ENCODE measurements around the gene COX7A2L. TPM values are rescaled to one million over a fixed set of nuclear protein-coding genes. Genes with fewer than 3 reads are reported as not detected.
"Not testable (repeated sequence)": the region's sequence is repeated elsewhere in the genome, so short reads cannot be mapped to it uniquely, and the experiment has no call there.

The COX7A2L gene
- total and polyA plus RNA-seq, 2 donors (not counting 1 experiment from before 2014, with no cell fraction given) = 39.4 to 66.7 TPM

DNA sequence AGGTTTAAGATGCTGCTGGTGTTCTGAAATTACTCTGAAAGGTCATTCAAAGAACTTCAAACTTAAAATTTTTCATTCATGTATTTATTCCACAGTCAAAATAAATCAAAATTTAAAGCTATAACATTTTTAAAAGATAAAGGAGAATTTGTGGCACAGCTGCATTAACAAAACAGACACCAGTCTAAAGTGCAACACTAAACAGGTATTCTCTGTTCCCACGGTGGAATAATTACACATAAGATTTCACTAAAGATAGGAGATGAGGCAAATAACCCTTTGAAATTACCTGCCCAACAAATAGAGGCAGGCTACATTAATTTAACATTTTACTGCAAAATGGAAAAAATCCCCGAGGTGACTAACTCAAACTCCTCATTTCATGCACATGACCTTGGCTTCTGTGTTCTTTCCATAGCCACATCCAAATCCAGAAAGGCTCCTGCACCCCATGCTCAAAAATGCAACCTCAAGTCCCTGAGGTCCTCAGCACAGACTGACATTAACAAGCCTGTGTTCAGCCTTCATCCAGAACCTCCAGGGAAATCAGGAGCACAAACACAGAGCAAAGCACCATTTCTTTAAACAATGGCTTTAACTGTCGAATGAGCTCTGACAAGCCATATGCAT, 10.5 kb downstream of the COX7A2L start:
- Mint-ChIP-seq H3K4me3 (no peak overlapping the region), H3K27me3 (no peaks in the 10 kb centered on the region), H3K4me1 (peaks cover 8% of the 10 kb centered on the region), H3K9me3 (ENCODE audit: insufficient read depth) (no peaks in the 10 kb centered on the region), H3K27ac (no peak overlapping the region)
- Histone ChIP-seq H3K27me3 (replicated peaks in 1 of 4; ENCODE audit: control extremely low read depth in 1 of 4, control insufficient read depth in 3 of 4, insufficient read depth in 4 of 4, low read length in 3 of 4) (no peaks in the 10 kb centered on the region), H4K20me1 (ENCODE audit: control insufficient read depth, insufficient read depth, low read length, poor library complexity, severe bottlenecking) (peaks cover 15% of the 10 kb centered on the region), H3K36me3 (replicated peaks in 1 of 2; ENCODE audit: control extremely low read depth in 1 of 2, control insufficient read depth in 1 of 2, extremely low read depth in 1 of 2, insufficient read depth in 2 of 2, low read length in 1 of 2) (peaks cover 0 to 37% of the 10 kb centered on the region in 2 experiments), H2AFZ (ENCODE audit: insufficient read depth, low read depth, low read length, poor library complexity, severe bottlenecking) (no peak overlapping the region), H3K79me2 (ENCODE audit: control insufficient read depth, insufficient read depth, low read length) (peaks cover 57% of the 10 kb centered on the region), H3K4me2 (replicated peaks; ENCODE audit: low read depth, low read length, poor library complexity, severe bottlenecking) (no peak overlapping the region), H3K27ac (ENCODE audit: low read length in 2 of 2) (no peak overlapping the region), H3K4me1 (ENCODE audit: control insufficient read depth in 2 of 2, insufficient read depth in 2 of 2, low read length in 2 of 2) (no peaks in the 10 kb centered on the region), H3K4me3 (ENCODE audit: control extremely low read depth in 1 of 5, extremely low read depth in 1 of 5, insufficient read depth in 1 of 5, low read depth in 2 of 5, low read length in 4 of 5) (no peak overlapping the region), H3K9ac (ENCODE audit: low read length) (no peak overlapping the region), H3K9me3 (ENCODE audit: control extremely low read depth in 1 of 3, control insufficient read depth in 2 of 3, insufficient read depth in 1 of 3, low read length in 2 of 3) (no peaks in the 10 kb centered on the region)
- POLR2A ChIA-PET = no interaction called here
- CTCF ChIA-PET = no interaction called here
- intact Hi-C loops (cut with micrococcal nuclease) = no loop called here
- ATAC-seq (ENCODE audit: low read depth) (no peak), DNase-seq (no peak)
- WGBS (ENCODE audit: insufficient coverage) = 80% methylated on average over 1 of the region's 3 CpGs
- TF ChIP-seq EZH2 (IDR thresholded peaks at IDR 0.05; ENCODE audit: borderline replicate concordance, insufficient read depth, low read depth, low read length, poor library complexity, severe bottlenecking) = no peak
- TF ChIP-seq, protein P1, sequence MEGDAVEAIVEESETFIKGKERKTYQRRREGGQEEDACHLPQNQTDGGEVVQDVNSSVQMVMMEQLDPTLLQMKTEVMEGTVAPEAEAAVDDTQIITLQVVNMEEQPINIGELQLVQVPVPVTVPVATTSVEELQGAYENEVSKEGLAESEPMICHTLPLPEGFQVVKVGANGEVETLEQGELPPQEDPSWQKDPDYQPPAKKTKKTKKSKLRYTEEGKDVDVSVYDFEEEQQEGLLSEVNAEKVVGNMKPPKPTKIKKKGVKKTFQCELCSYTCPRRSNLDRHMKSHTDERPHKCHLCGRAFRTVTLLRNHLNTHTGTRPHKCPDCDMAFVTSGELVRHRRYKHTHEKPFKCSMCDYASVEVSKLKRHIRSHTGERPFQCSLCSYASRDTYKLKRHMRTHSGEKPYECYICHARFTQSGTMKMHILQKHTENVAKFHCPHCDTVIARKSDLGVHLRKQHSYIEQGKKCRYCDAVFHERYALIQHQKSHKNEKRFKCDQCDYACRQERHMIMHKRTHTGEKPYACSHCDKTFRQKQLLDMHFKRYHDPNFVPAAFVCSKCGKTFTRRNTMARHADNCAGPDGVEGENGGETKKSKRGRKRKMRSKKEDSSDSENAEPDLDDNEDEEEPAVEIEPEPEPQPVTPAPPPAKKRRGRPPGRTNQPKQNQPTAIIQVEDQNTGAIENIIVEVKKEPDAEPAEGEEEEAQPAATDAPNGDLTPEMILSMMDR (IDR thresholded peaks at IDR 0.05) = no peak

DNA sequence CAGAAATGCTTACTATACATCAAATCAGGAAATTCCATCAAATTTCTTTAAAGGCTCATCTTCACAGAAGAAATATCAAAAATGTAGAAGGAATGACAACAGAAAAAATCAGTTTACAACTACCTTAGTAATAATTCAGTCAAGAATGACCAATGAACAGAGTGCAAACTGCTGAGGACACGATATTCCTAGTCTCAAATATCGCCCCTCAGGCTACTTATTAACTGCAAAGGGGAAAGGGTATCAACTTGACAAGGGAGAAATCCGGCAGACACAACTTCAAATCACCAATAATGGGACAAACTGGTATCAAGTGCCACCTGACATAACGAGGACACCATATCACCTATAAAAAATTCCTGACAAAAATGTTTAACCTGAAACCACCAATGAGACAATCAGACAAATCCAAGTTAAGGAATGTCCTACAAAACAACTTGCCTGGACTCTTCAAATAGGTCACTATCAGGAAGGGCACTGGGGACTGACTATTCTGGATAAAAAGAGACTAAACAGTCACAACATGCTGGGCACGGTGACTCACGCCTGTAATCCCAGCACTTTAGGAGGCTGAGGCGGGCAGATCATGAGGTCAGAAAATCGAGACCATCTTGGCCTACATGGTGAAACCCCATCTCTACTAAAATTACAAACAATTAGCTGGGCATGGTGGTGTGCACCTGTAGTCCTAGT, 12.8 kb downstream of the COX7A2L start:
- H3K4me3 Mint-ChIP-seq = no peak overlapping the region
- intact Hi-C loops (cut with micrococcal nuclease) = no loop called here
- H3K36me3 ChIP-seq (replicated peaks in 1 of 2; ENCODE audit: control extremely low read depth in 1 of 2, control insufficient read depth in 1 of 2, extremely low read depth in 1 of 2, insufficient read depth in 2 of 2, low read length in 1 of 2) = peaks cover 0 to 40% of the 10 kb centered on the region in 2 experiments
- no peaks in the 10 kb centered on the region for H3K4me1 ChIP-seq (ENCODE audit: control insufficient read depth in 2 of 2, insufficient read depth in 2 of 2, low read length in 2 of 2)
- H3K9me3 ChIP-seq (ENCODE audit: control extremely low read depth in 1 of 3, control insufficient read depth in 2 of 3, insufficient read depth in 1 of 3, low read length in 2 of 3) = no peaks in the 10 kb centered on the region
- WGBS (ENCODE audit: insufficient coverage) = 98% methylated on average over 7 of the region's 8 CpGs
- H3K9ac ChIP-seq (ENCODE audit: low read length) = no peak overlapping the region
- no peak for TF ChIP-seq EZH2 (IDR thresholded peaks at IDR 0.05; ENCODE audit: borderline replicate concordance, insufficient read depth, low read depth, low read length, poor library complexity, severe bottlenecking)
- TF ChIP-seq, protein P1 (IDR thresholded peaks at IDR 0.05) = no peak
- H3K27me3 Mint-ChIP-seq = no peaks in the 10 kb centered on the region
- no peak overlapping the region for H3K4me2 ChIP-seq (replicated peaks; ENCODE audit: low read depth, low read length, poor library complexity, severe bottlenecking)
- H3K27ac ChIP-seq (ENCODE audit: low read length in 2 of 2) = no peak overlapping the region
- H3K4me3 ChIP-seq (ENCODE audit: control extremely low read depth in 1 of 5, extremely low read depth in 1 of 5, insufficient read depth in 1 of 5, low read depth in 2 of 5, low read length in 4 of 5) = no peak overlapping the region
- peaks cover 57% of the 10 kb centered on the region for H3K79me2 ChIP-seq (ENCODE audit: control insufficient read depth, insufficient read depth, low read length)
- DNase-seq = no peak
- no peaks in the 10 kb centered on the region for H3K27me3 ChIP-seq (replicated peaks in 1 of 4; ENCODE audit: control extremely low read depth in 1 of 4, control insufficient read depth in 3 of 4, insufficient read depth in 4 of 4, low read length in 3 of 4)
- H2AFZ ChIP-seq (ENCODE audit: insufficient read depth, low read depth, low read length, poor library complexity, severe bottlenecking) = no peak overlapping the region
- H4K20me1 ChIP-seq (ENCODE audit: control insufficient read depth, insufficient read depth, low read length, poor library complexity, severe bottlenecking) = no peaks in the 10 kb centered on the region
- ChIA-PET POLR2A (no interaction called here), CTCF (no interaction called here)
- H3K27ac Mint-ChIP-seq = no peak overlapping the region
- no peaks in the 10 kb centered on the region for H3K4me1 Mint-ChIP-seq
- ATAC-seq (ENCODE audit: low read depth) = no peak
- H3K9me3 Mint-ChIP-seq (ENCODE audit: insufficient read depth) = no peaks in the 10 kb centered on the region

DNA sequence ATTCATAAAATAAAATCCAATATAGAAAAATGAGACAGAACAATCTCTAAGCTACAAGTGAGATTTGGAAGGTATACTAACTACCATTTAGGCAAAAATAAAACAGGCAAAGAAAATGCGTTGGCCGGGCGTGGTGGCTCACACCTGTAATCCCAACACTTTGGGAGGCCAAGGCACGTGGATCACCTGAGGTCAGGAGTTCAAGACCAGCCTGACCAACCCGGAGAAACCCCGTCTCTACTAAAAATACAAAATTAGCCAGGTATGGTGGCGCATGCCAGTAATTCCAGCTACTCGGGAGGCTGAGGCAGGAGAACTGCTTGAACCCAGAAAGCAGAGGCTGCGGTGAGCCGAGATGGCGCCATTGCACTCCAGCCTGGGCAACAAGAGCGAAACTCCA, 13.5 kb downstream of the COX7A2L start:
- WGBS (ENCODE audit: insufficient coverage) = 100% methylated on average over 8 of the region's 12 CpGs
- H3K4me1 Mint-ChIP-seq; H3K4me3 ChIP-seq (ENCODE audit: control extremely low read depth in 1 of 5, extremely low read depth in 1 of 5, insufficient read depth in 1 of 5, low read depth in 2 of 5, low read length in 4 of 5); H3K4me2 ChIP-seq (replicated peaks; ENCODE audit: low read depth, low read length, poor library complexity, severe bottlenecking); intact Hi-C loops (cut with micrococcal nuclease); H3K27me3 Mint-ChIP-seq; H3K27me3 ChIP-seq (replicated peaks in 1 of 4; ENCODE audit: control extremely low read depth in 1 of 4, control insufficient read depth in 3 of 4, insufficient read depth in 4 of 4, low read length in 3 of 4); CTCF ChIA-PET; H3K9me3 ChIP-seq (ENCODE audit: control extremely low read depth in 1 of 3, control insufficient read depth in 2 of 3, insufficient read depth in 1 of 3, low read length in 2 of 3); H3K27ac Mint-ChIP-seq; H3K4me3 Mint-ChIP-seq; ATAC-seq (ENCODE audit: low read depth); H3K27ac ChIP-seq (ENCODE audit: low read length in 2 of 2); H3K9ac ChIP-seq (ENCODE audit: low read length); POLR2A ChIA-PET; H4K20me1 ChIP-seq (ENCODE audit: control insufficient read depth, insufficient read depth, low read length, poor library complexity, severe bottlenecking); H2AFZ ChIP-seq (ENCODE audit: insufficient read depth, low read depth, low read length, poor library complexity, severe bottlenecking); DNase-seq; H3K9me3 Mint-ChIP-seq (ENCODE audit: insufficient read depth); H3K4me1 ChIP-seq (ENCODE audit: control insufficient read depth in 2 of 2, insufficient read depth in 2 of 2, low read length in 2 of 2): not testable (repeated sequence)
- peaks cover 57% of the 10 kb centered on the region for H3K79me2 ChIP-seq (ENCODE audit: control insufficient read depth, insufficient read depth, low read length)
- H3K36me3 ChIP-seq (replicated peaks in 1 of 2; ENCODE audit: control extremely low read depth in 1 of 2, control insufficient read depth in 1 of 2, extremely low read depth in 1 of 2, insufficient read depth in 2 of 2, low read length in 1 of 2) = peaks cover 0 to 41% of the 10 kb centered on the region in 2 experiments
